Naive thymus-derived CD8-positive, alpha-beta T cell (primary cell): ENCODE measurements around the gene FBXL20. TPM values are rescaled to one million over a fixed set of nuclear protein-coding genes. Genes with fewer than 3 reads are reported as not detected.
A peak's percentile ranks its signal among the peaks of the same experiment; 100 is the strongest.
"Not testable (repeated sequence)": the region's sequence is repeated elsewhere in the genome, so short reads cannot be mapped to it uniquely, and the experiment has no call there.

Source experiments
- ATAC-seq, 2 donors: fragments of 150-1000 bp; cut with Tn5 transposase in 1 of 2; sonication (Bioruptor Pico), chemical (Tn5 transposase) in 1 of 2; 1 replicate in 1 of 2; 2 replicates in 1 of 2; pipeline ENCODE4 v1.10.0; 2021; ENCODE audit warnings: mild to moderate bottlenecking in 2 of 2, moderate library complexity in 2 of 2
- POLR2A ChIA-PET: fragments of 350-600 bp; sonication (Branson Sonifier 250); formaldehyde crosslinking; loops from one replicate; lab custom pipeline; 2021; ENCODE audit warnings: antibody characterized with exemption; lab: Charles Lee
- DNase-seq, 10 donors: peaks; one replicate each; pipeline versions ENCODE4 v3.0.0 to v3.0.0-alpha.2; 2020 to 2022
- H3K27ac Mint-ChIP-seq, 10 donors: one replicate each; pipeline ENCODE4 v1.8.0; 2020 to 2022; ENCODE audit warnings: mild to moderate bottlenecking in 10 of 10, mixed read lengths in 10 of 10, moderate library complexity in 4 of 10, inconsistent platforms in 1 of 10
- H3K27me3 Mint-ChIP-seq, 5 donors: one replicate each; pipeline ENCODE4 v1.8.0; 2021 to 2022; ENCODE audit warnings: mixed read lengths in 5 of 5
- H3K36me3 Mint-ChIP-seq, 3 donors: one replicate each; pipeline ENCODE4 v1.8.0; 2020 to 2022; ENCODE audit warnings: mixed read lengths in 3 of 3, mild to moderate bottlenecking in 2 of 3, inconsistent platforms in 1 of 3
- H3K4me1 Mint-ChIP-seq, 4 donors: one replicate each; pipeline ENCODE4 v1.8.0; 2021 to 2022; ENCODE audit warnings: mixed read lengths in 4 of 4
- H3K4me3 Mint-ChIP-seq, 10 donors: one replicate each; pipeline ENCODE4 v1.8.0; 2020 to 2022; ENCODE audit warnings: mild to moderate bottlenecking in 10 of 10, mixed read lengths in 10 of 10, moderate library complexity in 6 of 10, inconsistent platforms in 1 of 10
- H3K9me3 Mint-ChIP-seq, 9 donors: one replicate each; pipeline ENCODE4 v1.8.0; 2020 to 2022; ENCODE audit warnings: mixed read lengths in 9 of 9, mild to moderate bottlenecking in 3 of 9, inconsistent platforms in 1 of 9, moderate library complexity in 1 of 9
- polyA plus RNA-seq, 3 donors: library from polyadenylated mRNA; unstranded; fragments of 300-500 nt; fragmentation: Illumina TruSeq; gene quantifications; one replicate each; pipeline ENCODE4 v1.2.3, GENCODE V29; 2021
- total RNA-seq, 8 experiments: library from RNA in 2 of 8; stranded (reverse) in 2 of 8; gene quantifications; one replicate each; pipeline ENCODE4 v1.2.3 and lab custom pipeline; 2021 to 2026

Gene FBXL20
- total and polyA plus RNA-seq, 5 experiments from 2014 or later, result 2.6 to 34.3 (median 3.4) TPM

- H3K4me1 Mint-ChIP-seq, result peaks cover 2 to 6% (median 5%) of the 10 kb centered on the region in 4 donors
- H3K27ac Mint-ChIP-seq, result no peak overlapping the region
- H3K9me3 Mint-ChIP-seq, result no peaks in the 10 kb centered on the region
- ATAC-seq, result no peak
- H3K36me3 Mint-ChIP-seq, result peaks cover 0 to 23% (median 1%) of the 10 kb centered on the region in 3 donors
- H3K27me3 Mint-ChIP-seq, result no peaks in the 10 kb centered on the region
- POLR2A ChIA-PET, result no interaction called here
- peak overlapping the region in 1 of 10 donors; percentile 10 for H3K4me3 Mint-ChIP-seq
- no peak for DNase-seq
These were observed 82.8 kb downstream of the FBXL20 start for GRCh38 chr17:39318636-39319035.

GRCh38 chr17:39306509-39307212 lies 94.8 kb downstream of the FBXL20 start:
- POLR2A ChIA-PET, result no interaction called here
- H3K36me3 Mint-ChIP-seq, result peaks cover 0 to 29% (median 4%) of the 10 kb centered on the region in 3 donors
- no peaks in the 10 kb centered on the region for H3K27me3 Mint-ChIP-seq
- H3K4me3 Mint-ChIP-seq, result no peak overlapping the region
- DNase-seq (no peak), ATAC-seq (no peak)
- peaks cover 0 to 15% (median 0%) of the 10 kb centered on the region in 4 donors for H3K4me1 Mint-ChIP-seq
- H3K9me3 Mint-ChIP-seq, result no peaks in the 10 kb centered on the region
- H3K27ac Mint-ChIP-seq, result peak overlapping the region in 1 of 10 donors; percentile 44

GRCh38 chr17:39305978-39306377 lies 95.4 kb downstream of the FBXL20 start:
- POLR2A ChIA-PET, result no interaction called here
- H3K36me3 Mint-ChIP-seq, result peaks cover 1 to 36% (median 4%) of the 10 kb centered on the region in 3 donors
- no peak overlapping the region for H3K4me3 Mint-ChIP-seq
- H3K4me1 Mint-ChIP-seq, result peaks cover 0 to 15% (median 0%) of the 10 kb centered on the region in 4 donors
- no peak for DNase-seq
- ATAC-seq, result no peak
- H3K27me3 Mint-ChIP-seq, result no peaks in the 10 kb centered on the region
- H3K9me3 Mint-ChIP-seq, result no peaks in the 10 kb centered on the region
- peak overlapping the region in 2 of 10 donors; percentile 18 to 44 for H3K27ac Mint-ChIP-seq

GRCh38 chr17:39304188-39304587 lies 97.2 kb downstream of the FBXL20 start:
- ATAC-seq (no peak), DNase-seq (no peak)
- Mint-ChIP-seq H3K9me3 (no peaks in the 10 kb centered on the region), H3K4me3 (no peak overlapping the region), H3K27me3 (no peaks in the 10 kb centered on the region), H3K27ac (peak overlapping the region in 2 of 10 donors; percentile 32 to 69), H3K36me3 (peaks cover 5 to 51% (median 9%) of the 10 kb centered on the region in 3 donors), H3K4me1 (peaks cover 0 to 15% (median 0%) of the 10 kb centered on the region in 4 donors)
- POLR2A ChIA-PET, result no interaction called here

- Mint-ChIP-seq H3K4me1 (peaks cover 0 to 3% (median 0%) of the 10 kb centered on the region in 4 donors), H3K27me3 (no peaks in the 10 kb centered on the region), H3K4me3 (no peak overlapping the region), H3K36me3 (peaks cover 3 to 62% (median 9%) of the 10 kb centered on the region in 3 donors), H3K9me3 (no peaks in the 10 kb centered on the region), H3K27ac (peak overlapping the region in 2 of 10 donors; percentile 55 to 57)
- no peak for ATAC-seq
- POLR2A ChIA-PET, result no interaction called here
- DNase-seq, result no peak
These were observed 107.4 kb downstream of the FBXL20 start for GRCh38 chr17:39294060-39294459.

GRCh38 chr17:39292546-39292945 lies 108.9 kb downstream of the FBXL20 start:
- Mint-ChIP-seq H3K36me3 (peaks cover 0 to 60% (median 4%) of the 10 kb centered on the region in 3 donors), H3K27ac (peak overlapping the region in 1 of 10 donors; percentile 62)
- not testable (repeated sequence) for H3K4me3 Mint-ChIP-seq, H3K4me1 Mint-ChIP-seq, H3K27me3 Mint-ChIP-seq, H3K9me3 Mint-ChIP-seq, ATAC-seq, DNase-seq
- POLR2A ChIA-PET, result interaction anchor here (0.7 kb wide), 1 partner anchor 22 kb away, joined by 3 read pairs; no protein-coding TSS in a partner anchor

- H3K27ac Mint-ChIP-seq, POLR2A ChIA-PET, H3K27me3 Mint-ChIP-seq, H3K9me3 Mint-ChIP-seq, DNase-seq, ATAC-seq, H3K4me1 Mint-ChIP-seq, H3K4me3 Mint-ChIP-seq: not testable (repeated sequence)
- H3K36me3 Mint-ChIP-seq, result peaks cover 0 to 45% (median 0%) of the 10 kb centered on the region in 3 donors
These were observed 114.9 kb downstream of the FBXL20 start for GRCh38 chr17:39286513-39286912.

GRCh38 chr17:39284685-39285084 lies 116.7 kb downstream of the FBXL20 start:
- no peak overlapping the region for H3K4me3 Mint-ChIP-seq
- no peak overlapping the region for H3K27ac Mint-ChIP-seq
- H3K27me3 Mint-ChIP-seq, result no peaks in the 10 kb centered on the region
- DNase-seq (no peak), ATAC-seq (no peak)
- no peaks in the 10 kb centered on the region for H3K9me3 Mint-ChIP-seq
- no peaks in the 10 kb centered on the region for H3K4me1 Mint-ChIP-seq
- peaks cover 0 to 46% (median 0%) of the 10 kb centered on the region in 3 donors for H3K36me3 Mint-ChIP-seq
- POLR2A ChIA-PET, result interaction anchor here (0.6 kb wide), 1 partner anchor 200 kb away, joined by 3 read pairs; no protein-coding TSS in a partner anchor

- ATAC-seq (no peak), DNase-seq (no peak)
- H3K36me3 Mint-ChIP-seq, result peaks cover 0 to 54% (median 0%) of the 10 kb centered on the region in 3 donors
- H3K27ac Mint-ChIP-seq, result peak overlapping the region in 2 of 10 donors; percentile 11 to 34
- no peak overlapping the region for H3K4me3 Mint-ChIP-seq
- POLR2A ChIA-PET, result no interaction called here
- H3K9me3 Mint-ChIP-seq, result no peaks in the 10 kb centered on the region
- no peaks in the 10 kb centered on the region for H3K27me3 Mint-ChIP-seq
- no peaks in the 10 kb centered on the region for H3K4me1 Mint-ChIP-seq
These were observed 117.5 kb downstream of the FBXL20 start for GRCh38 chr17:39283896-39284295.

GRCh38 chr17:39283098-39283497 lies 118.3 kb downstream of the FBXL20 start:
- no peaks in the 10 kb centered on the region for H3K9me3 Mint-ChIP-seq
- peaks cover 0 to 55% (median 0%) of the 10 kb centered on the region in 3 donors for H3K36me3 Mint-ChIP-seq
- ATAC-seq (no peak), DNase-seq (no peak)
- no peaks in the 10 kb centered on the region for H3K4me1 Mint-ChIP-seq
- POLR2A ChIA-PET, result no interaction called here
- no peak overlapping the region for H3K27ac Mint-ChIP-seq
- H3K4me3 Mint-ChIP-seq, result no peak overlapping the region
- H3K27me3 Mint-ChIP-seq, result no peaks in the 10 kb centered on the region

GRCh38 chr17:39281806-39282205 lies 119.6 kb downstream of the FBXL20 start:
- Mint-ChIP-seq H3K4me3 (no peak overlapping the region), H3K4me1 (peaks cover 0 to 5% (median 0%) of the 10 kb centered on the region in 4 donors), H3K9me3 (no peaks in the 10 kb centered on the region), H3K27me3 (no peaks in the 10 kb centered on the region), H3K27ac (peak overlapping the region in 1 of 10 donors; percentile 59), H3K36me3 (peaks cover 3 to 65% (median 4%) of the 10 kb centered on the region in 3 donors)
- POLR2A ChIA-PET, result no interaction called here
- ATAC-seq, result no peak
- DNase-seq, result no peak

GRCh38 chr17:39278246-39278645 lies 123.2 kb downstream of the FBXL20 start:
- POLR2A ChIA-PET, H3K4me3 Mint-ChIP-seq, ATAC-seq, H3K27ac Mint-ChIP-seq, DNase-seq, H3K27me3 Mint-ChIP-seq, H3K9me3 Mint-ChIP-seq, H3K4me1 Mint-ChIP-seq: not testable (repeated sequence)
- peaks cover 4 to 71% (median 4%) of the 10 kb centered on the region in 3 donors for H3K36me3 Mint-ChIP-seq

- Mint-ChIP-seq H3K27me3 (no peaks in the 10 kb centered on the region), H3K27ac (peak overlapping the region in 1 of 10 donors; percentile 9), H3K4me3 (no peak overlapping the region), H3K4me1 (peaks cover 0 to 5% (median 0%) of the 10 kb centered on the region in 4 donors), H3K9me3 (no peaks in the 10 kb centered on the region), H3K36me3 (peaks cover 4 to 71% (median 4%) of the 10 kb centered on the region in 3 donors)
- no peak for DNase-seq
- POLR2A ChIA-PET, result interaction anchor here (0.6 kb wide), 1 partner anchor 1148 kb away, joined by 8 read pairs; no protein-coding TSS in a partner anchor
- ATAC-seq, result no peak
These were observed 124.3 kb downstream of the FBXL20 start for GRCh38 chr17:39277110-39277509.
